ENCODE data around the gene B4GALT6. TPM values are rescaled to one million over a fixed set of nuclear protein-coding genes. Genes with fewer than 3 reads are reported as not detected.
A peak's percentile ranks its signal among the peaks of the same experiment; 100 is the strongest.

Gene B4GALT6
- total and polyA plus RNA-seq, 2 of the 13 experiments (the other 11 are each of a cell fraction or from before 2014, with no cell fraction given): 1.9 to 3.3 TPM

DNA sequence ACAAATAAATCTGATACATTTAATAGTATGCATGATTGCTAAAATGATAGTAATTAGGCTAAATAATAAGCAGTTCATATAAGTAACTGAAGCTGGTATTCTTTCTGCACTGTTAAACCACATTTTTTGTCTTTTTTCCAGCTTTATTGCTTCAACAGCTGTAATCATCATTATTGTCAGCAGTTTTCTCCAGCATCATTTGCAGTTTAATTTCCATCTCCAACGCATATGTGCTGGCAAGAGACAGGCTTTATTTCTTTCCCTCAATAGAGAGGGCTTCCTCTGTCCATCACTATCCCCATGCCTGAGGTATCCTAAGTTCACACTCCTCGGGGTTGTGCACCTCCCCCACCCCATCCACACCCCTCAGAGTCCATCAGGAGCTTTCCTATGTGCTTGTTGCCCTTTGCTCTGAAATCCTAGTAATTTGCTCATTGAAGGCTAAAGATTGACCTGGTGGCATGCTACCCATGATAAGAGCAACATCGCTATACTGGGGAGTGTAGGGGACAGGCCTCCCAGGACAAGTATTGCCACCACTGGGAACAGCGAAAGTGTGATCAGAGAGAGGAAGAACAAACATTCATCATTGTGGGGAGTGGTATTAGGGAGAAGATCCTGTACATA, 37.1 kb downstream of the B4GALT6 start (continued):
- TF ChIP-seq, protein P1, sequence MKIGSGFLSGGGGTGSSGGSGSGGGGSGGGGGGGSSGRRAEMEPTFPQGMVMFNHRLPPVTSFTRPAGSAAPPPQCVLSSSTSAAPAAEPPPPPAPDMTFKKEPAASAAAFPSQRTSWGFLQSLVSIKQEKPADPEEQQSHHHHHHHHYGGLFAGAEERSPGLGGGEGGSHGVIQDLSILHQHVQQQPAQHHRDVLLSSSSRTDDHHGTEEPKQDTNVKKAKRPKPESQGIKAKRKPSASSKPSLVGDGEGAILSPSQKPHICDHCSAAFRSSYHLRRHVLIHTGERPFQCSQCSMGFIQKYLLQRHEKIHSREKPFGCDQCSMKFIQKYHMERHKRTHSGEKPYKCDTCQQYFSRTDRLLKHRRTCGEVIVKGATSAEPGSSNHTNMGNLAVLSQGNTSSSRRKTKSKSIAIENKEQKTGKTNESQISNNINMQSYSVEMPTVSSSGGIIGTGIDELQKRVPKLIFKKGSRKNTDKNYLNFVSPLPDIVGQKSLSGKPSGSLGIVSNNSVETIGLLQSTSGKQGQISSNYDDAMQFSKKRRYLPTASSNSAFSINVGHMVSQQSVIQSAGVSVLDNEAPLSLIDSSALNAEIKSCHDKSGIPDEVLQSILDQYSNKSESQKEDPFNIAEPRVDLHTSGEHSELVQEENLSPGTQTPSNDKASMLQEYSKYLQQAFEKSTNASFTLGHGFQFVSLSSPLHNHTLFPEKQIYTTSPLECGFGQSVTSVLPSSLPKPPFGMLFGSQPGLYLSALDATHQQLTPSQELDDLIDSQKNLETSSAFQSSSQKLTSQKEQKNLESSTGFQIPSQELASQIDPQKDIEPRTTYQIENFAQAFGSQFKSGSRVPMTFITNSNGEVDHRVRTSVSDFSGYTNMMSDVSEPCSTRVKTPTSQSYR (CRISPR knock-in tag; IDR thresholded peaks at IDR 0.05; ENCODE audit: borderline replicate concordance): peak; percentile 74; the same call in 1 of the 2 replicates
- no peak for TF ChIP-seq MAF1 (CRISPR knock-in tag; IDR thresholded peaks at IDR 0.05; ENCODE audit: borderline replicate concordance)
- no peak for TF ChIP-seq CBX1 (IDR thresholded peaks at IDR 0.05; ENCODE audit: low read depth)
- TF ChIP-seq, protein P2, sequence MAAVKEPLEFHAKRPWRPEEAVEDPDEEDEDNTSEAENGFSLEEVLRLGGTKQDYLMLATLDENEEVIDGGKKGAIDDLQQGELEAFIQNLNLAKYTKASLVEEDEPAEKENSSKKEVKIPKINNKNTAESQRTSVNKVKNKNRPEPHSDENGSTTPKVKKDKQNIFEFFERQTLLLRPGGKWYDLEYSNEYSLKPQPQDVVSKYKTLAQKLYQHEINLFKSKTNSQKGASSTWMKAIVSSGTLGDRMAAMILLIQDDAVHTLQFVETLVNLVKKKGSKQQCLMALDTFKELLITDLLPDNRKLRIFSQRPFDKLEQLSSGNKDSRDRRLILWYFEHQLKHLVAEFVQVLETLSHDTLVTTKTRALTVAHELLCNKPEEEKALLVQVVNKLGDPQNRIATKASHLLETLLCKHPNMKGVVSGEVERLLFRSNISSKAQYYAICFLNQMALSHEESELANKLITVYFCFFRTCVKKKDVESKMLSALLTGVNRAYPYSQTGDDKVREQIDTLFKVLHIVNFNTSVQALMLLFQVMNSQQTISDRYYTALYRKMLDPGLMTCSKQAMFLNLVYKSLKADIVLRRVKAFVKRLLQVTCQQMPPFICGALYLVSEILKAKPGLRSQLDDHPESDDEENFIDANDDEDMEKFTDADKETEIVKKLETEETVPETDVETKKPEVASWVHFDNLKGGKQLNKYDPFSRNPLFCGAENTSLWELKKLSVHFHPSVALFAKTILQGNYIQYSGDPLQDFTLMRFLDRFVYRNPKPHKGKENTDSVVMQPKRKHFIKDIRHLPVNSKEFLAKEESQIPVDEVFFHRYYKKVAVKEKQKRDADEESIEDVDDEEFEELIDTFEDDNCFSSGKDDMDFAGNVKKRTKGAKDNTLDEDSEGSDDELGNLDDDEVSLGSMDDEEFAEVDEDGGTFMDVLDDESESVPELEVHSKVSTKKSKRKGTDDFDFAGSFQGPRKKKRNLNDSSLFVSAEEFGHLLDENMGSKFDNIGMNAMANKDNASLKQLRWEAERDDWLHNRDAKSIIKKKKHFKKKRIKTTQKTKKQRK (IDR thresholded peaks at IDR 0.05; ENCODE audit: low read length): no peak
- no peak for TF ChIP-seq ZKSCAN5 (CRISPR knock-in tag; IDR thresholded peaks at IDR 0.05)
- TF ChIP-seq ZMYM2 (CRISPR knock-in tag; IDR thresholded peaks at IDR 0.05): 0 out of 2 replicates have a peak, but pooled peaks have one; percentile 38
- TF ChIP-seq, protein P3, sequence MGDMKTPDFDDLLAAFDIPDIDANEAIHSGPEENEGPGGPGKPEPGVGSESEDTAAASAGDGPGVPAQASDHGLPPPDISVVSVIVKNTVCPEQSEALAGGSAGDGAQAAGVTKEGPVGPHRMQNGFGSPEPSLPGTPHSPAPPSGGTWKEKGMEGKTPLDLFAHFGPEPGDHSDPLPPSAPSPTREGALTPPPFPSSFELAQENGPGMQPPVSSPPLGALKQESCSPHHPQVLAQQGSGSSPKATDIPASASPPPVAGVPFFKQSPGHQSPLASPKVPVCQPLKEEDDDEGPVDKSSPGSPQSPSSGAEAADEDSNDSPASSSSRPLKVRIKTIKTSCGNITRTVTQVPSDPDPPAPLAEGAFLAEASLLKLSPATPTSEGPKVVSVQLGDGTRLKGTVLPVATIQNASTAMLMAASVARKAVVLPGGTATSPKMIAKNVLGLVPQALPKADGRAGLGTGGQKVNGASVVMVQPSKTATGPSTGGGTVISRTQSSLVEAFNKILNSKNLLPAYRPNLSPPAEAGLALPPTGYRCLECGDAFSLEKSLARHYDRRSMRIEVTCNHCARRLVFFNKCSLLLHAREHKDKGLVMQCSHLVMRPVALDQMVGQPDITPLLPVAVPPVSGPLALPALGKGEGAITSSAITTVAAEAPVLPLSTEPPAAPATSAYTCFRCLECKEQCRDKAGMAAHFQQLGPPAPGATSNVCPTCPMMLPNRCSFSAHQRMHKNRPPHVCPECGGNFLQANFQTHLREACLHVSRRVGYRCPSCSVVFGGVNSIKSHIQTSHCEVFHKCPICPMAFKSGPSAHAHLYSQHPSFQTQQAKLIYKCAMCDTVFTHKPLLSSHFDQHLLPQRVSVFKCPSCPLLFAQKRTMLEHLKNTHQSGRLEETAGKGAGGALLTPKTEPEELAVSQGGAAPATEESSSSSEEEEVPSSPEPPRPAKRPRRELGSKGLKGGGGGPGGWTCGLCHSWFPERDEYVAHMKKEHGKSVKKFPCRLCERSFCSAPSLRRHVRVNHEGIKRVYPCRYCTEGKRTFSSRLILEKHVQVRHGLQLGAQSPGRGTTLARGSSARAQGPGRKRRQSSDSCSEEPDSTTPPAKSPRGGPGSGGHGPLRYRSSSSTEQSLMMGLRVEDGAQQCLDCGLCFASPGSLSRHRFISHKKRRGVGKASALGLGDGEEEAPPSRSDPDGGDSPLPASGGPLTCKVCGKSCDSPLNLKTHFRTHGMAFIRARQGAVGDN (CRISPR knock-in tag; IDR thresholded peaks at IDR 0.05): no peak
- no peak for TF ChIP-seq ZNF777 (CRISPR knock-in tag; IDR thresholded peaks at IDR 0.05)
- TF ChIP-seq PHB2 (IDR thresholded peaks at IDR 0.05; ENCODE audit: partially characterized antibody): no peak
- no peak for TF ChIP-seq GTF3A (CRISPR knock-in tag; conservative IDR thresholded peaks at IDR 0.05)
- TF ChIP-seq MXI1 (IDR thresholded peaks at IDR 0.05; ENCODE audit: borderline replicate concordance, low read depth, low read length): no peak
- peak; percentile 73 for TF ChIP-seq HNF4A (CRISPR knock-in tag; IDR thresholded peaks at IDR 0.05)
- TF ChIP-seq PHF21A (CRISPR knock-in tag; IDR thresholded peaks at IDR 0.05): peak; percentile 55; the same call in 1 of the 2 replicates
- TF ChIP-seq ZNF143 (CRISPR knock-in tag; IDR thresholded peaks at IDR 0.05): no peak
- no peak for TF ChIP-seq RBM39 (IDR thresholded peaks at IDR 0.05; ENCODE audit: low read depth, low read length, poor library complexity, severe bottlenecking)
- TF ChIP-seq SALL1 (CRISPR knock-in tag; IDR thresholded peaks at IDR 0.05): peak; percentile 48
- no peak for TF ChIP-seq FLYWCH1 (CRISPR knock-in tag; IDR thresholded peaks at IDR 0.05)
- TF ChIP-seq HDAC2 (CRISPR knock-in tag; IDR thresholded peaks at IDR 0.05): no peak
- no peak for TF ChIP-seq NFIB (CRISPR knock-in tag; IDR thresholded peaks at IDR 0.05; ENCODE audit: borderline replicate concordance)
- peak; percentile 55; the same call in 1 of the 2 replicates for TF ChIP-seq ZMYM3 (CRISPR knock-in tag; IDR thresholded peaks at IDR 0.05)

Measured in HepG2 (cell line).